Heart left ventricle (tissue), 13 donors: ENCODE data around the gene HOXA3.

Source experiments
- CTCF ChIP-seq, 12 donors: fragments of 200-600 bp; sonication (generic) in 4 of 12; IDR thresholded peaks; one replicate each; pipeline versions ENCODE4 v1.5.0 to v1.8.0; 2018 to 2022; ENCODE audit warnings: antibody characterized with exemption in 12 of 12, mild to moderate bottlenecking in 5 of 12
- POLR2A ChIP-seq, 2 donors: fragments of 450-650 bp; IDR thresholded peaks; one replicate each; pipeline ENCODE4 v1.6.1; 2017; ENCODE audit warnings: antibody characterized with exemption in 2 of 2, mild to moderate bottlenecking in 2 of 2, moderate library complexity in 2 of 2
- donor health status: ischemic (EF 13 %, LVEDD 7.1; RV severe dilation, severe dysfunction).
- donor health status: DM: no; HTN: yes; CAD: no.
- donor health status: DM: no; HTN: no; CAD: no.
- donor health status: ischemic (EF 25% LVEDD 6.9; RV normal size, moderate dysfunction).
- donor health status: ischemic (EF 25% LVEDD 5.7; RV mildly dilated, moderate dysfunction).
- donor health status: ischemic (EF 35%, LVEDD 5.7; RV mildly dilated, moderate dysfunction).
- donor health status: nonischemic (EF 11% LVEDD 7.7; RV severe dilation, severe dysfunction).
- donor health status: DM: yes; HTN: yes; CAD: no.
- donor health status: PGD.
- donor health status: ischemic (EF 29% LVEDD 5.4; RV normal size, mild dysfunction).
- donor health status: nonischemic (EF 23%, LVEDD 6.1; RV moderate dilation, normal function).

- TF ChIP-seq POLR2A (IDR thresholded peaks at IDR 0.05): no peak
- no peak for TF ChIP-seq CTCF (IDR thresholded peaks at IDR 0.05)
Observed at GRCh38 chr7:27114881-27115220, 37.5 kb downstream of the HOXA3 start.
